HUDEP-2 (cell line): ENCODE data around the gene COLEC12.
A peak's percentile ranks its signal among the peaks of the same experiment; 100 is the strongest.
"Not testable (repeated sequence)": the region's sequence is repeated elsewhere in the genome, so short reads cannot be mapped to it uniquely, and the experiment has no call there.

Source experiments
- DNase-seq, 76 experiments: peaks; one replicate each; lab custom pipeline; 2025; ENCODE audit not compliant: unreplicated experiment in 76 of 76; lab: John Stamatoyannopoulos, UW

Gene COLEC12

DNA sequence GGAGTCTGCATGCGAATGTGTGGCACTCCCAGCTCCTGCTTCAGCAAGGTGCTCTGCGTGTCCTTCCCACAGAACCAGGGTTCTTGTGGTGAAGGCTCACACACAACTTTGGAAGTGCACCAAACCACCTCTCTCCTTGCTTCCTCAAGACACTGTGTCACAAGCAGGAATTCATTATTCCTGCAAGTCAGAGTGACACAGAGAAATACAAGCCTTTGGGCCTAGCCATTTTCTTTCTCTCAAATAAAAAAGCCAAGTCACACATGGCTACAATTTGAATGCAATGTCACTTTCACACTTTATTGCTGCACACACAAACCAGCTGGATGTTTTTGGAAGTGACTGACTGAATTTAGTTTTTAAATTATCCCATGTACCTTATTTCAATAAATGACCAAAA lies 202.6 kb downstream of the COLEC12 start:
- no peak for DNase-seq

GRCh38 chr18:295756-296490 lies 204.6 kb downstream of the COLEC12 start:
- no peak for DNase-seq

- no peak for DNase-seq
These were observed 205.9 kb downstream of the COLEC12 start for GRCh38 chr18:294566-294965.

- DNase-seq = no peak
These were observed 207.0 kb downstream of the COLEC12 start for GRCh38 chr18:293536-293935.

GRCh38 chr18:292271-292670 lies 208.2 kb downstream of the COLEC12 start:
- no peak for DNase-seq

GRCh38 chr18:289970-290369 lies 210.5 kb downstream of the COLEC12 start:
- not testable (repeated sequence) for DNase-seq

DNA sequence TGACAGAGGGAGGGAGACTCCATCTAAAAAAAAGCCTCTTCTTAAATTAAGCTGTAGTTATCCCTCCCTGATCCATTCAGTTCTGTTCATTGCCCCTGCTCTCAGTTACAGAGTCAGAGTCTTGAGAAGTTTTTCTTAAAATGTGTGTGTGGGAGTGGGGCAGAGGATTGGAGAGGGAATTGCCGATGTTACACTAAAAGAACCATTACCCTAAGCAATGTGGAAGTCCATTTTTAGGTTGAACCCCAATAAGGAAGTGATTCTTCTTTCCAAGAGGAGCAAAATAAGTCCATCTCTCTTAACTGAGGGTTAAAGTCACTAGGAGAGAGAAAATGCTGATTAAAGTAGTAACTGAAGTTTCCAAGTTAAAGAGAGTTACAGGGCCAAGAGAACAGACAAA lies 211.5 kb downstream of the COLEC12 start:
- no peak for DNase-seq

GRCh38 chr18:286515-287310 lies 213.8 kb downstream of the COLEC12 start:
- peak in 4 of 76 experiments; percentile 2 to 26 (median 16) for DNase-seq

DNA sequence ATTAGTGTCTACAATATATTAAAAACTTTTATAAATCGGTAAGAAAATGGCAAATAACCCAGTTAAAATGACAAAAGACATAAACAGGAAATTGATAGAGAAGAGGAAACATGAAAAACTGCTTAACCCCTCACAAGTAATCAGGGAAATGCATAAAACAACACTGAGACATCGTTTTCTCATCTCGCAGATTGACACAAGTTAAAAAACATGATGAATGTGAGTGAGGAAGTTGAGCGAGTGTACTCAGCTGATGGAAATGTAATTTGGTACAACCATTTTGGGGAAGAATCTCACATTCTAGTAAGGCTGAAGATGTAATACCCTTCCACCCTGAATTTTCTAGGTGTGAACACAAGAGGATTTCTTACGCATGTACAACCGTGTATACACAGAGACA lies 214.7 kb downstream of the COLEC12 start:
- DNase-seq = no peak

DNA sequence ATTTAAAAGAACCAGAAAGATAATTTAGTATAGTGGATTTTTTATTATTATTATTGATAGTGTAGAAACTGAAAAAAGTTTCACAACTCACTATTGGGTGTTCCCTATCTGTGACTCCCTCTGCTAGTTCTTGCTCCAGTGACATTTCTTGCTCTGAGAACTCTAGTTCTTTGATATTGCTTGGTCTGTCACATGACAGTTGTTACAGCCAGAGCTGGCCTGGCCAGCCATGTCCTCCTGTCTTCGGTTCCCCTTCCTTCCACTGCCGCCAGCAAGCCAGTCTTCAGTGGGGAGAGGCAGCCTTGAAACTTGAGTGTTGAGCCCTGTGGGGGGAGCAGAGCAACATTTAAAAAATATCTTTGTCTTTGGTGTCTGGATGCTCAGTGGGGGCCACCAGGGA lies 225.0 kb downstream of the COLEC12 start:
- DNase-seq = peak in 2 of 76 experiments; percentile 12 to 15

GRCh38 chr18:274313-274712 lies 226.2 kb downstream of the COLEC12 start:
- no peak for DNase-seq

- DNase-seq = no peak
These were observed 227.0 kb downstream of the COLEC12 start for GRCh38 chr18:273525-273924.

- DNase-seq = no peak
These were observed 227.9 kb downstream of the COLEC12 start for GRCh38 chr18:272650-273049.

DNA sequence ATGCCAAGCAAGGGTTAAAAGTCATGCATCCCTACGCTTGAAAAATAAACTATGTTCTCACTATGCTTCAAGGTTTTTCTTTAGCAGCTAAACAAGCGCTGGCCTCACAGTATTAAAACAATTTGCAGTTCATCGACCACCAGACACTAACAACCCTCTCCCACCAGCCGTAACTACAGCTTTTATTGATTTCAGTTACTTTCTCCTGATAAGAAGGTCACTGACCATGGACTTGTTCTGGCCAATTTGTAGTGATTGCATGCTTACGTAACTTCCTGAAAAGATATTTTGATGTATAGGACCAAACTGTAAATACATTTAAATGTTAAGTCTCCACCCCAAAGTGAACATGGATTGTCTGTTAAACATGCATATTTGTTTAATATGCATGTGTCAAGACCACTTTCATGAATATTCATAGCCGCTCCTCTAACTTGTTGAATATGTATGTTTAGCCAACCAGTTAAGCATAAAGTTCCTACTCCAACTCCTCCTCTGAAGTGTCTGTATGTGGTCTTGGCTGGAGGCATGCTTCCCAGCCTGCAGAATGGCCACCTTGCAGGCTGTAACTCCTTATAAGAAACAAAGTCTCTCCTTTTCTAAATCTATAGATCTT lies 230.9 kb downstream of the COLEC12 start:
- DNase-seq = peak in 1 of 76 experiments; percentile 0

DNA sequence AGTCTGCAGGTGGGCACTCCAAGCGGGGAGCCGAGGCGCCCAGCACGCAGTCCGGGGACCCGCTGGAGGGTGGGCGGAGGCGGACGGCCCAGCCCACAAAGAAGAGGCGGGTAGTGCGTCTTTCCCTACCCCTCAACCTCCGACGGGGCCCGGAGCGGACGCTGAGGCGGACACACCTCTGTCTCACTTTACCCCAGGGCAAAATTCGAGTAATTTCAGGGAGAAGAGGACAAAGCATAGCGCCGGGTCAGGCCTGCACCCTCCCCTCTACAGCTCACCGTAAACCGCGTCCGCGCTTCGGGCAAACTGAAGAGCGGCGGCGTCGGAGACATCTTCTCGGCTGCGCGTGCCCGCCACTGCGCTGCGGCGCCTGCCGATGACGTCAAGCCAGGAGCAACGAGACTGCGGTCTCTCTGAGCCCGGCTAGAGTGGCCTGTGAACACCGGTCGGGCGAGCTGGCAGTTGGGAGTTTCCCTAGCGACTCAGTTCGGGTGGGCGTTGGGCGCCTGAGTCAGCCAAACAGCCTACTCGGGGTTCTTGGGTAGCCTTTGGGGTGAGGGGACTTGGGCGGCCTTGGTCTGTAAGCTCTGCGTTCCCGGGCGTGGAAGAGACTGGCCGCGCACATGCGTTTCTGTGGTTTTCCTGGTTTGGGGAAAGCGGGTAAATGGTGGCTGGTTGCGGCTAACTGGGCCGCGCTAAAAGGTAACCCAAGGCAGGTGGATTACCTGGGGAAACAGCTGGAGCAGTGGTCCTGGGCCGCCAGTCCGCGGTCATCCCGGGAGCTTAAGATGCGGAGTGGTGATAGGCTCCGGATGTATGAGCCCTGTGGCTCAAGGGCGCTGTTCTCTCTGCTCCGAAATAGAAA lies 232.6 kb downstream of the COLEC12 start, which contains the start of gene THOC1:
THOC1 (minus strand) TSS at position 360 of the 865 bp plus-strand sequence; CDS start at position 332, 28 bp downstream.
- DNase-seq = peak in 75 of 76 experiments; percentile 8 to 97 (median 71)

GRCh38 chr18:267380-267687 lies 233.2 kb downstream of the COLEC12 start:
- DNase-seq = peak in 7 of 76 experiments; percentile 23 to 73 (median 46)
